H1 (cell line): ENCODE measurements around the gene KCNH4. TPM values are rescaled to one million over a fixed set of nuclear protein-coding genes. Genes with fewer than 3 reads are reported as not detected.

Experiments used
- ASH2L ChIP-seq: fragments of 200-600, 300-600 bp; sonication (generic); IDR thresholded peaks from one replicate; pipeline ENCODE4 v1.7.1; 2017; ENCODE audit warnings: low read length
- CBX5 ChIP-seq: fragments of 300-800, 300-1000 bp; sonication (generic); IDR thresholded peaks from 2 replicates; pipeline ENCODE4 v1.7.1; 2016; ENCODE audit warnings: antibody characterized with exemption, low read length, low read depth
- CEBPB ChIP-seq: IDR thresholded peaks from 2 replicates; pipeline ENCODE4 v1.6.1; 2012; ENCODE audit warnings: low read depth, low read length
- CREB1 ChIP-seq: IDR thresholded peaks from 2 replicates; pipeline ENCODE4 v1.6.1; 2012; ENCODE audit warnings: inconsistent platforms
- CTBP2 ChIP-seq: IDR thresholded peaks from 2 replicates; pipeline ENCODE4 v1.7.0; 2011; ENCODE audit warnings: borderline replicate concordance, mild to moderate bottlenecking, moderate library complexity, mixed read lengths, low read length; ENCODE audit not compliant: insufficient read depth, insufficient read length
- CTCF ChIP-seq, 3 experiments: IDR thresholded peaks; 1 replicate in 2 of 3; 2 replicates in 1 of 3; pipeline versions ENCODE4 v1.5.1 to v1.6.1; 2011; ENCODE audit warnings: low read length in 3 of 3, mild to moderate bottlenecking in 3 of 3, inconsistent platforms in 2 of 3, low read depth in 1 of 3, moderate library complexity in 1 of 3; ENCODE audit not compliant: insufficient read depth in 1 of 3; ENCODE audit errors: control extremely low read depth in 1 of 3
- EP300 ChIP-seq, 2 experiments: IDR thresholded peaks; 1 replicate in 1 of 2; 2 replicates in 1 of 2; pipeline ENCODE4 v1.6.1; 2011 to 2012; ENCODE audit warnings: low read depth in 2 of 2, low read length in 2 of 2, mild to moderate bottlenecking in 2 of 2, borderline replicate concordance in 1 of 2, inconsistent platforms in 1 of 2, moderate library complexity in 1 of 2
- GABPA ChIP-seq: IDR thresholded peaks from 2 replicates; pipeline ENCODE4 v1.6.1; 2011; ENCODE audit warnings: mild to moderate bottlenecking, low read length, moderate library complexity, borderline replicate concordance; ENCODE audit not compliant: insufficient read depth
- GTF2F1 ChIP-seq: IDR thresholded peaks from 2 replicates; pipeline ENCODE4 v1.6.1; 2012; ENCODE audit warnings: low read depth, low read length, improper control_type of control experiment, borderline replicate concordance
- HDAC6 ChIP-seq: IDR thresholded peaks from one replicate; pipeline ENCODE4 v1.7.1; 2012; ENCODE audit warnings: low read depth, mild to moderate bottlenecking, inconsistent platforms, low read length, moderate library complexity
- MAX ChIP-seq: IDR thresholded peaks from 2 replicates; pipeline ENCODE4 v1.6.1; 2012; ENCODE audit warnings: inconsistent platforms
- NANOG ChIP-seq: IDR thresholded peaks from 2 replicates; pipeline ENCODE4 v1.6.1; 2011; ENCODE audit warnings: low read length, low read depth, mild to moderate bottlenecking, inconsistent platforms; ENCODE audit not compliant: insufficient read depth, poor library complexity, severe bottlenecking
- NRF1 ChIP-seq: IDR thresholded peaks from 2 replicates; pipeline ENCODE4 v1.6.1; 2011; ENCODE audit warnings: mild to moderate bottlenecking, low read depth, low read length, improper control_type of control experiment
- RAD21 ChIP-seq, 2 experiments: IDR thresholded peaks in 1 of 2; conservative IDR thresholded peaks in 1 of 2; 2 replicates each; pipeline ENCODE4 v1.6.1; 2011; ENCODE audit warnings: low read depth in 2 of 2, low read length in 2 of 2, improper control_type of control experiment in 1 of 2, inconsistent platforms in 1 of 2, mild to moderate bottlenecking in 1 of 2, moderate library complexity in 1 of 2
- TAF1 ChIP-seq: IDR thresholded peaks from 2 replicates; pipeline ENCODE4 v1.6.1; 2011; ENCODE audit warnings: mild to moderate bottlenecking, low read depth, low read length
- TBP ChIP-seq: IDR thresholded peaks from 2 replicates; pipeline ENCODE4 v1.6.1; 2011; ENCODE audit warnings: low read depth, low read length, improper control_type of control experiment
- YY1 ChIP-seq: IDR thresholded peaks from 2 replicates; pipeline ENCODE4 v1.6.1; 2011; ENCODE audit warnings: low read depth, mild to moderate bottlenecking, low read length
- ZNF274 ChIP-seq: IDR thresholded peaks from 2 replicates; pipeline ENCODE4 v1.7.0; 2012; ENCODE audit warnings: low read length, borderline replicate concordance; ENCODE audit errors: extremely low read depth
- polyA plus RNA-seq, 7 experiments: library from polyadenylated mRNA; depleted of rRNA in 3 of 7; stranded (reverse) in 5 of 7; unstranded in 2 of 7; fragments of >200 nt in 5 of 7; fragments of 200-250 nt in 2 of 7; gene quantifications; 1 replicate in 5 of 7; 2 replicates in 1 of 7; 4 replicates in 1 of 7; pipeline versions ENCODE4 v1.2.1 to v1.2.3, GENCODE V29; 2011 to 2013; ENCODE audit warnings: missing spikeins in 2 of 7, mixed read lengths in 2 of 7
- total RNA-seq: library from RNA; stranded (reverse); fragmentation: NEBNext Ultra II Directional; extraction: Animal tissue kit (Norgen Biotek cat#: 25700); gene quantifications from 2 replicates; pipeline ENCODE4 v1.2.1, GENCODE V29; 2021

Gene KCNH4
- total and polyA plus RNA-seq, 2 of the 8 experiments (the other 6 are each of a cell fraction or from before 2014, with no cell fraction given), result 0.44 to 0.47 TPM

GRCh38 chr17:42183741-42184711, 3.1 kb upstream of the KCNH4 start (continued):
- no peak for TF ChIP-seq ZNF274
- peak; percentile 72 for TF ChIP-seq CTBP2
- peak; percentile 75; the same call in 1 of the 2 replicates for TF ChIP-seq GABPA
- peak; percentile 31 to 71; a peak in 3 of 4 replicates for TF ChIP-seq RAD21 (IDR thresholded peaks at IDR 0.05 in 1 of 2, conservative IDR thresholded peaks at IDR 0.05 in 1 of 2; ENCODE audit: low read depth in 2 of 2, low read length in 2 of 2)
- no peak for TF ChIP-seq HDAC6
- TF ChIP-seq CREB1, result peak; percentile 54
- TF ChIP-seq MAX, result peak; percentile 100
- no peak for TF ChIP-seq CEBPB
- 0 out of 3 replicates have a peak, but pooled peaks of 1 of the 2 experiments have one; percentile 72 for TF ChIP-seq EP300 (IDR thresholded peaks at IDR 0.05; ENCODE audit: borderline replicate concordance in 1 of 2, low read depth in 2 of 2, low read length in 2 of 2)
- TF ChIP-seq CTCF (IDR thresholded peaks at IDR 0.05; ENCODE audit: control extremely low read depth in 1 of 3, insufficient read depth in 1 of 3, low read depth in 1 of 3, low read length in 3 of 3), result peak; percentile 88 to 95 (median 91)
- 0 out of 2 replicates have a peak, but pooled peaks have one; percentile 38 for TF ChIP-seq YY1
- peak; percentile 85 for TF ChIP-seq NRF1
- TF ChIP-seq ASH2L, result peak; percentile 43
- peak; percentile 57 for TF ChIP-seq NANOG
- no peak for TF ChIP-seq CBX5
- 0 out of 2 replicates have a peak, but pooled peaks have one; percentile 18 for TF ChIP-seq TAF1
- no peak; the same call in 1 of the 2 replicates for TF ChIP-seq GTF2F1
- TF ChIP-seq TBP, result peak; percentile 25; the same call in 1 of the 2 replicates
